Measurements from ENCODE around the gene SLC49A4.
"Not testable (repeated sequence)": the region's sequence is repeated elsewhere in the genome, so short reads cannot be mapped to it uniquely, and the experiment has no call there.

The SLC49A4 gene

GRCh38 chr3:122794779-122795673 is at the start of gene SLC49A4:
SLC49A4 (plus strand) TSS chr3:122795069; CDS start chr3:122795193, 124 bp downstream.
- DNase-seq, result peak; percentile 79

DNA sequence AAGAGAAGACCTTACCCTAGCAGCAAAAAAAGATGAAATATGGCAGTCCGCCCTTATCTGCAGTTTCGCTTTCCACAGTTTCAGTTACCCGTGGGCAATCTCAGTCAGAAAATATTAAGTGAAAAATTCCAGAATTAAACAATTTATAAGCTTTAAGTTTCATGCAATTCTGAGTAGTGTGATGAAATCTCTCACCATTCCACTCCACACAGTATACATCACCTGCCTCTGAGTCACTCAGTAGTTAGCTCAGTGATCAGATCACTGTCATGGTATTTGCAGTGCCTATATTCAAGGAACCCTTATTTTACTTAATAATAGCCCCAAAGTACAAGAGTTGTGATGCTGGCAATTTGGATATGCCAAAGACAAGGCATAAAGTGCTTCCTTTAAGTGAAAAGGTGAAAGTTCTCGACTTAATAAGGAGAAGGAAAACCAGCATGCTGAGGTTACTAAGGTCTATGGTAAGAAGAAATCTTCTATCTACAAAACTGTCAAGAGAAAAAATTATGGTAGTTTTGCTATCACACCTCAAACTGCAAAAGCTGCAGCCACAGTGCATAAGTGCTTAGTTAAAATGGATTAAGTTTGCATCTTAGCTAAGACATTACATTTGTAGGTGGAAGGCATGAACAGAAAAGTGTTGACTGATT is 49.4 kb upstream of the SLC49A4 start:
- DNase-seq, result no peak

GRCh38 chr3:122747295-122747694 is 47.6 kb upstream of the SLC49A4 start:
- not testable (repeated sequence) for DNase-seq

DNA sequence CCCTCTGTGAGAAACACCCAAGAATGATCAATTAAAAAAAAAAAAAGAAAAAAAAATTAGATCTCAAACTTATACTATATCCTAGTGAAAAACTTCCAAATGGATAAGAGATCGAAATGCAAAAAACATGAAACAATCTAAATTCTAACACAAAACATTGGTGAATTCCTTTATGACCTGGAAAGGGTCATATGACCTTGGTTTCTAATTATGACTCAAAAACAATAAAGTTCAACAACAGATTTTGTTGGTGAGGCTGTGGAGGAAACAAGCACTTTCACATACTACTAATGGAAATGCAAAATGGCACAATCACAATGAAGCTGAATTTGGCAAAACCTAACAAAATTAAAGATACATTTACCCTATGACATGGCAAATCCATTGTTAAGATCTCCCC is 46.5 kb upstream of the SLC49A4 start:
- DNase-seq, result no peak

DNA sequence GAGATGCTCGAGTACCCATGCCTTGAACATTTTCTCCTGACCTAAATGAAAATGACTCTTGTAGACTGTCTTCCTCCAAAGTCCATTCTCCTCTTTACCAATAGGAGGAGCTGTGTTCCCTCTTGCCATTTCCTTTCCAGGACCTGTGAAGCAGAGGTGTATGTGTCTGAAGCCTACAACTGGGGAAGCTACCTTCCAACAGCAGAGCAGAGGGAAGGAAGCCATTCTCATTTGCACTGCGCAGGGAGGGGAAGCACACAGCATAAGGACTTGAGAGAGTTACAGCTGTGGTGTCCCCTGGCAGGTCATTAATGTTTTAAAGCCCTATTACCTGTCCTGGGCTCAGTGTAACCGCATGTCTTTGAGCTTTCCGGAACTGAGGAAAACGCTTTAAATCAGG is 39.9 kb upstream of the SLC49A4 start:
- DNase-seq, result peak; percentile 61

GRCh38 chr3:122755491-122755890 is 39.4 kb upstream of the SLC49A4 start:
- DNase-seq, result no peak

GRCh38 chr3:122758877-122759560 is 35.9 kb upstream of the SLC49A4 start:
- DNase-seq, result no peak

- no peak for DNase-seq
These were observed 34.2 kb upstream of the SLC49A4 start for GRCh38 chr3:122760453-122761271.

- DNase-seq, result no peak
These were observed 28.4 kb upstream of the SLC49A4 start for GRCh38 chr3:122766430-122766829.

DNA sequence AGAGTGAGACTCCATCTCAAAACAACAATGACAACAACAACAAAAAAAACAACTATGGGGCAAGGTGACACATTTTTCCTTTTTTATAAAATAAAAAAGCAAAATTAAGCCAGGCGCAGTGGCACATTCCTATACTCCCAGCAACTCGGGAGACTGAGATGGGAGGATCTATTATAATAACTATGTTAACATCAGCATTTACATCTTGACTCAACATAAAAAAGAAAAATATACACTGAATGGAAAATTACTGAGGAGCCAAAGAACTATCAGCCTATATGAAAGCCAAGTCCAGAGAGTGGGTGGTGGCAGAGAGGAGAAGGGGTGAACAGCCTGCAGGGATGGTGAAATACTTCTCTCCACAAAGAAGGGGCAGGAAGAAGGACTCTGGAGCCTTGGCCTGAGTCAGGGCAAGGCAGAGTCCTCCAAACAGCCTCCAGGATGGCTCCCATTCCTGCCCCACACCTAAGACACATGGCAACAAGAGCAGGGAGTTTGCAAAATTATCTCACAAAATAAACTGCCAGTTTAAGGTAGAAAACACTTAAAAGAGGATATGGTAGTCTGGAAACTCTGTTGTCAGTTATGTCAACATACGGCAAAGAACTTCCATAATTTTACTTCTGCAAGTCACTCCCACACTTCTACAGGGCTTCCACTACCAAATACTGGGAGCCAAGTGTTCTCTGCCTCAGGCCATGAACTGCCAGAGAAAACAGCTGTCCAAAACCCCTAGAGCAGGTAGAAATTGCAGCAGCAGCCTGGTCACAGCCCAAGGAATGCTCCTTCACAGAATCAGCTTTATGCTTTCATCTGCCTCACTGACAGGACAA is 27.1 kb upstream of the SLC49A4 start:
- no peak for DNase-seq

GRCh38 chr3:122770521-122771202 is 24.2 kb upstream of the SLC49A4 start:
- DNase-seq, result no peak

- no peak for DNase-seq
These were observed 22.0 kb upstream of the SLC49A4 start for GRCh38 chr3:122772827-122773226.

- DNase-seq, result no peak
These were observed 20.8 kb upstream of the SLC49A4 start for GRCh38 chr3:122773944-122774509.

DNA sequence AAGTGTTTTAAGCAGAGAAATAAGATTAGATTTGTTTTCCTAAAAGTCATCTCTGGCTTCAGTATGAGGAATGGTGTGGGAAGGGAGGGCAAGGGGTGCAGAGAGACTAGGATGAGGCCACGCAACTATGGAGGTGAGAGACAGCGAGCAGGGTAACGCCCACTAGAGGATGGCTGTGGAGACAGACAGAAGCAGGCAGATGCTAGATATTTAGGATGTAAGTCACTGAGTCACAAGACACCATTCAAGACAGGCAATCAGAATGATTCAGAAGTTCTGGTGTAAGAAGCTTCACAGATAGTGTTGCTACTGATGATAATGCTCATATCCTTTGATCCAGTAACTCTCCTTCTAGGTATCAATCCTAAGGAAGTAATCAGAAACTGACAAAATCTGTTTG is 20.3 kb upstream of the SLC49A4 start:
- DNase-seq, result no peak

GRCh38 chr3:122776675-122777468 is 18.0 kb upstream of the SLC49A4 start:
- no peak for DNase-seq

DNA sequence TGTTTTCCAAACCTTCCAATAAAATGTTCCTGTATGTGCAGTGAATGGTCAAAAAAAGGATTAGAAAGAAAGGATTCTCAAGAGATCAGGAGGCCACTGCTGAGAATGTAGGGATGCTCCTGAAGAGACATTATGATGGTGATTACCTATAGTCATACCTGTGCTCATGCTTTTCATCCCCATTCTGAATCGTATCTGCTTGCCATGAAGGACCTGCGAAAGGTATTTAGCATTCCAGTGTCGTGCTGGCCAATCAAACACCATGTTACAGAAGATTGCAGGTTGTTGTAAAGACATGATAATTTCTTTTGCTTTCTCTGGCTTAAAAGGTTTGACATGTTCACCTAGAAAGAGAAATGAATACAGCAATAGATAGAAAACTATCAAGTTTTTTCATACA is 17.3 kb upstream of the SLC49A4 start:
- DNase-seq, result no peak

DNA sequence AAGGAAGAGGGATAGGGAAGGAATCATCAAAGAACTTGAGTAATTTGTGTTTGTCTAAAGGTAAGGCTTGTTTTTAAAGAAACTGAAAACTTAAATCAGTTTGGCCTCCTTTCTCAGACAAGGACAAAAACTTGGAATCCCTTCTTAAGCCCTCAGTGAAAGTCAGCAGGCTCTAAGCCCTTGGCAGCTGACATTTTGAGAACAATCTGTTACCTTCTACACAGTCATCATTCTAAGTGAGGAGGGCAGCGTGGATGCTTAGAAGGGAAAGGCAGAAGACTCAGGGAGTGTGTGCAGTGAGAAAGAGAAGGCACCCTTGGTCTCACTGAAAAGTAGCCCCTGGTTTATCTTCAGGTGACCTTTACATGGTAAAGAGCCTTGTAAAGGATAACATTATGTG is 12.1 kb upstream of the SLC49A4 start:
- no peak for DNase-seq

DNA sequence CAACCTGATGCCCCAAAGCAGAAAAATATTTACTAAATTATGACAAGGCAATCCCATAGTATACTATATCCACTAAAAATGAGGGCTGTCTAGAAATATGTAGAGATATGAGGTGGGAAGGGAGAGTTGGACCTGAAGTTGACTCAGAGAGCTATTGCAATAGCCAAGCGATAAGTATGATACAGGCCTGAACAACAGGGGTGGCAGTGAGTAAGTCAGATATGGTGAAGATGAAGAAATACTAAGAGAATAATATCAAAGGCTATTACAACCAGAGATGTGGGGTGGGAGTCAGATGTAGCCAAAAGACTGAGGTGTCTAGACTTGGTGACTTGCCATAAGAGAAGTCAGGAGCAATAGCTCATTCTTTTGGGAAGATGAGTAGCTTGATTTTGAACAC is 10.4 kb upstream of the SLC49A4 start:
- DNase-seq, result no peak

- DNase-seq, result no peak
These were observed 9.6 kb upstream of the SLC49A4 start for GRCh38 chr3:122785231-122785630.

- DNase-seq, result no peak
These were observed 8.8 kb upstream of the SLC49A4 start for GRCh38 chr3:122786066-122786465.

All from CD4-positive, alpha-beta T cell treated with Interleukin-21 for 1 hour (primary cell).